Fibroblast of lung (primary cell): ENCODE results near the gene CTRB2. TPM values are rescaled to one million over a fixed set of nuclear protein-coding genes. Genes with fewer than 3 reads are reported as not detected.

ENCODE experiments used
- DNase-seq, 2 donors: peaks; one replicate each; pipeline versions ENCODE4 v3.0.0 to v3.0.0-alpha.2; 2010; ENCODE audit warnings: low read depth in 2 of 2
- H2AFZ ChIP-seq: 2 replicates; pipeline ENCODE4 v1.5.1; 2012; ENCODE audit warnings: low read length, control low read depth, inconsistent platforms
- H3K27ac ChIP-seq: 2 replicates; pipeline ENCODE4 v1.5.1; 2011; ENCODE audit warnings: low read length, control low read depth; ENCODE audit not compliant: insufficient read depth
- H3K27me3 ChIP-seq: 2 replicates; pipeline ENCODE4 v1.5.1; 2011; ENCODE audit warnings: mild to moderate bottlenecking, low read length; ENCODE audit not compliant: control insufficient read depth, insufficient read depth
- H3K36me3 ChIP-seq: 2 replicates; pipeline ENCODE4 v1.5.1; 2011; ENCODE audit warnings: low read length; ENCODE audit not compliant: control insufficient read depth, insufficient read depth
- H3K4me1 ChIP-seq: 2 replicates; pipeline ENCODE4 v1.5.1; 2011; ENCODE audit warnings: low read length; ENCODE audit not compliant: control insufficient read depth, insufficient read depth; ENCODE audit errors: extremely low read depth
- H3K4me2 ChIP-seq: 2 replicates; pipeline ENCODE4 v1.5.1; 2011; ENCODE audit warnings: low read length, control low read depth; ENCODE audit not compliant: insufficient read depth; ENCODE audit errors: extremely low read depth
- H3K4me3 ChIP-seq, 4 experiments: fragments of 200-600 bp in 1 of 4; sonication (generic) in 1 of 4; replicated peaks in 1 of 4; 2 replicates each; pipeline ENCODE4 v1.5.1; 2011 to 2016; ENCODE audit warnings: low read length in 4 of 4, low read depth in 3 of 4, mild to moderate bottlenecking in 3 of 4, control low read depth in 2 of 4, inconsistent platforms in 1 of 4, mixed read lengths in 1 of 4; ENCODE audit not compliant: insufficient read depth in 1 of 4; ENCODE audit errors: control extremely low read depth in 1 of 4
- H3K79me2 ChIP-seq: 2 replicates; pipeline ENCODE4 v1.5.1; 2012; ENCODE audit warnings: mild to moderate bottlenecking, low read length, inconsistent platforms; ENCODE audit not compliant: control insufficient read depth, insufficient read depth
- H3K9ac ChIP-seq: 2 replicates; pipeline ENCODE4 v1.5.1; 2011; ENCODE audit warnings: mild to moderate bottlenecking, low read length, control low read depth; ENCODE audit not compliant: insufficient read depth
- H3K9me3 ChIP-seq: 2 replicates; pipeline ENCODE4 v1.5.1; 2012; ENCODE audit warnings: low read depth, low read length; ENCODE audit not compliant: control insufficient read depth, insufficient read depth
- H4K20me1 ChIP-seq: 2 replicates; pipeline ENCODE4 v1.5.1; 2011; ENCODE audit warnings: low read length; ENCODE audit not compliant: control insufficient read depth, insufficient read depth; ENCODE audit errors: extremely low read depth
- CTCF ChIP-seq, 2 donors: IDR thresholded peaks in 1 of 2; conservative IDR thresholded peaks in 1 of 2; 1 replicate in 1 of 2; 2 replicates in 1 of 2; pipeline ENCODE4 v1.5.1; 2011 to 2012; ENCODE audit warnings: low read length in 2 of 2, control low read depth in 1 of 2, inconsistent platforms in 1 of 2, low read depth in 1 of 2, mild to moderate bottlenecking in 1 of 2
- EZH2 ChIP-seq: IDR thresholded peaks from 2 replicates; pipeline ENCODE4 v1.5.1; 2012; ENCODE audit warnings: low read length, control low read depth, mild to moderate bottlenecking; ENCODE audit errors: missing control alignments
- polyA plus RNA-seq, 2 donors: library from polyadenylated mRNA; depleted of rRNA in 1 of 2; stranded (reverse) in 1 of 2; unstranded in 1 of 2; fragments of >200 nt; gene quantifications; 2 replicates each; pipeline ENCODE4 v1.2.1, GENCODE V29; 2011 to 2012; ENCODE audit warnings: missing spikeins in 1 of 2
- total RNA-seq: library from RNA; depleted of rRNA; stranded (reverse); fragments of >200 nt; gene quantifications from 2 replicates; pipeline ENCODE4 v1.2.1, GENCODE V29; 2014

The CTRB2 gene
- total and polyA plus RNA-seq, 2 donors (not counting 1 experiment from before 2014, with no cell fraction given) = not detected

- peaks cover 91% of the 10 kb centered on the region for H3K79me2 ChIP-seq
- H4K20me1 ChIP-seq = peaks cover 1% of the 10 kb centered on the region
- H3K27me3 ChIP-seq = no peaks in the 10 kb centered on the region
- DNase-seq = no peak
- peak overlapping the region in 3 of 4 experiments; percentile 37 to 80 (median 69) for H3K4me3 ChIP-seq
- peak overlapping the region; percentile 90 for H3K4me2 ChIP-seq
- H3K36me3 ChIP-seq = peaks cover 2% of the 10 kb centered on the region
- TF ChIP-seq CTCF (conservative IDR thresholded peaks at IDR 0.05 in 1 of 2, IDR thresholded peaks at IDR 0.05 in 1 of 2; ENCODE audit: low read depth in 1 of 2, low read length in 2 of 2) (no peak), EZH2 (no peak)
- peaks cover 71% of the 10 kb centered on the region for H3K4me1 ChIP-seq
- no peak overlapping the region for H2AFZ ChIP-seq
- H3K27ac ChIP-seq = peak overlapping the region; percentile 97
- peak overlapping the region; percentile 92 for H3K9ac ChIP-seq
- H3K9me3 ChIP-seq = no peaks in the 10 kb centered on the region
Observed at GRCh38 chr16:75249441-75249840, 42.5 kb upstream of the CTRB2 start.

GRCh38 chr16:75248536-75249380 is 41.8 kb upstream of the CTRB2 start:
- Histone ChIP-seq H3K27ac (peak overlapping the region; percentile 97), H3K4me3 (peak overlapping the region in 2 of 4 experiments; percentile 69 to 80), H2AFZ (no peak overlapping the region), H3K36me3 (peaks cover 3% of the 10 kb centered on the region), H3K4me2 (peak overlapping the region; percentile 90), H3K79me2 (peaks cover 91% of the 10 kb centered on the region), H3K9me3 (no peaks in the 10 kb centered on the region), H4K20me1 (peaks cover 1% of the 10 kb centered on the region), H3K4me1 (peaks cover 71% of the 10 kb centered on the region), H3K27me3 (no peaks in the 10 kb centered on the region), H3K9ac (peak overlapping the region; percentile 92)
- no peak for DNase-seq
- TF ChIP-seq EZH2 (no peak), CTCF (conservative IDR thresholded peaks at IDR 0.05 in 1 of 2, IDR thresholded peaks at IDR 0.05 in 1 of 2; ENCODE audit: low read depth in 1 of 2, low read length in 2 of 2) (no peak)

- no peak for DNase-seq
- Histone ChIP-seq H4K20me1 (peaks cover 1% of the 10 kb centered on the region), H3K4me1 (peaks cover 68% of the 10 kb centered on the region), H3K27ac (peak overlapping the region; percentile 97), H3K9ac (peak overlapping the region; percentile 92), H3K9me3 (no peaks in the 10 kb centered on the region), H3K36me3 (peaks cover 3% of the 10 kb centered on the region), H2AFZ (no peak overlapping the region), H3K27me3 (no peaks in the 10 kb centered on the region), H3K79me2 (peaks cover 91% of the 10 kb centered on the region), H3K4me2 (peak overlapping the region; percentile 2), H3K4me3 (peak overlapping the region in 2 of 4 experiments; percentile 11)
- TF ChIP-seq CTCF (conservative IDR thresholded peaks at IDR 0.05 in 1 of 2, IDR thresholded peaks at IDR 0.05 in 1 of 2; ENCODE audit: low read depth in 1 of 2, low read length in 2 of 2) = no peak
- no peak for TF ChIP-seq EZH2
Observed at GRCh38 chr16:75248142-75248535, 41.2 kb upstream of the CTRB2 start.
